GM12873 (cell line): ENCODE results near the gene WDR45B.

ENCODE experiments used
- CTCF ChIP-seq: IDR thresholded peaks from 2 replicates; pipeline ENCODE4 v1.5.1; 2012; ENCODE audit warnings: low read depth, mild to moderate bottlenecking, moderate library complexity, low read length, control low read depth; ENCODE audit not compliant: insufficient read depth; ENCODE audit errors: missing control alignments

Gene WDR45B

GRCh38 chr17:82645516-82645915, 2.7 kb downstream of the WDR45B start:
- no peak for TF ChIP-seq CTCF

- TF ChIP-seq CTCF, result no peak
These were observed 4.1 kb downstream of the WDR45B start for GRCh38 chr17:82644148-82644547.

- TF ChIP-seq CTCF, result no peak
These were observed 6.2 kb downstream of the WDR45B start for GRCh38 chr17:82642022-82642421.

GRCh38 chr17:82640036-82640435, 8.2 kb downstream of the WDR45B start:
- TF ChIP-seq CTCF, result no peak

GRCh38 chr17:82639628-82640027, 8.6 kb downstream of the WDR45B start:
- TF ChIP-seq CTCF, result no peak

GRCh38 chr17:82638183-82638773, 10.0 kb downstream of the WDR45B start:
- TF ChIP-seq CTCF, result no peak

- no peak for TF ChIP-seq CTCF
These were observed 11.3 kb downstream of the WDR45B start for GRCh38 chr17:82636626-82637598.
